GM21381 (cell line): ENCODE data around the gene TMEM74B.

Source experiments
- ATAC-seq: cut with Tn5 transposase; IDR thresholded peaks from one replicate; pipeline ENCODE4 v1.9.1; 2021; ENCODE audit warnings: mild to moderate bottlenecking, moderate library complexity; ENCODE audit not compliant: unreplicated experiment

TMEM74B gene

GRCh38 chr20:1183153-1183552 lies 1.6 kb downstream of the TMEM74B start:
- no peak for ATAC-seq

- no peak for ATAC-seq
Measured at GRCh38 chr20:1182106-1182505, 2.7 kb downstream of the TMEM74B start.

DNA sequence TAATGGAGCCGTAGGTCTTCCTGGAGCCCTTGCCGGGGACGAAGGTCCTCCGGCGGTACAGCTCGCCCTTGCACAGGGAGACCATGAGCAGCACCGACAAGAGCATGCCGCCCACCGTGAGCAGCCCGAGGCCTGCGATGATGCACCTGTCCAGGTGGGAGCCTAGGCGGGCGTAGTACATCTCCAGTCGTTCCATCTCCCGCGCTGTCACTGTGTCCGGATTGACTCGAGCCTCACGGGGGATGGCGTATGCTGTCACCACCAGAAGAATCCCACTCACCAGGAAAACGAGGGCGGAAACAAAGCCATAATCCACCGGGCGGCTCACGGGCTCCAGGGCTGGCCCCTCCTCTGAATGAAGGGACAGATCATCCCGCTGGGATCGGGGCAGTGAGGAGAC lies 3.8 kb downstream of the TMEM74B start:
- no peak for ATAC-seq

- no peak for ATAC-seq
Measured at GRCh38 chr20:1178623-1179022, 6.2 kb downstream of the TMEM74B start.

GRCh38 chr20:1178103-1178502 lies 6.7 kb downstream of the TMEM74B start:
- no peak for ATAC-seq

DNA sequence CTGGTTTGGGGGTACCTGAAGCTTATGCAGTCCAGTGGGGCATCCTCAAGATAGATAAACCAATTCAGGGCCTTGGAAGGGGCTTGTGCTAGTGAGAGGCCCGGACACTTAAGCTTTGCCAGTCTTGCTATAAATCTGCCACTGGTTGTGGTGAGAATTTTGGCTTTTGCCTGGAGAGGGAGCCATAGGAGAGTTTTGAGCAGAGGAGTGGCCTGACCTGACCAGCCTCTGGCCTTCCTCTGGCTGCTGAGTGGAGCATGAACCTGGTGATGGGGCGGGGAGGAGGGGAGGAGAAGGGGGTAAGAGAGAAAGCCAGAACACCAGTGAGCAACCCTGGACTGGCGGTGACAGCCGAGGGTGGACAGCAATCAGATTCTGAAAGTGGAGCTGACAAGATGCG lies 7.1 kb downstream of the TMEM74B start:
- ATAC-seq = no peak

GRCh38 chr20:1174787-1175186 lies 10.0 kb downstream of the TMEM74B start:
- ATAC-seq = no peak

- no peak for ATAC-seq
Measured at GRCh38 chr20:1173698-1174097, 11.1 kb downstream of the TMEM74B start.

GRCh38 chr20:1171461-1172093 lies 13.2 kb downstream of the TMEM74B start:
- no peak for ATAC-seq

GRCh38 chr20:1169224-1169623 lies 15.6 kb downstream of the TMEM74B start:
- ATAC-seq = no peak

- no peak for ATAC-seq
Measured at GRCh38 chr20:1166948-1167720, 17.6 kb downstream of the TMEM74B start.

- ATAC-seq = no peak
Measured at GRCh38 chr20:1165941-1166340, 18.8 kb downstream of the TMEM74B start.

DNA sequence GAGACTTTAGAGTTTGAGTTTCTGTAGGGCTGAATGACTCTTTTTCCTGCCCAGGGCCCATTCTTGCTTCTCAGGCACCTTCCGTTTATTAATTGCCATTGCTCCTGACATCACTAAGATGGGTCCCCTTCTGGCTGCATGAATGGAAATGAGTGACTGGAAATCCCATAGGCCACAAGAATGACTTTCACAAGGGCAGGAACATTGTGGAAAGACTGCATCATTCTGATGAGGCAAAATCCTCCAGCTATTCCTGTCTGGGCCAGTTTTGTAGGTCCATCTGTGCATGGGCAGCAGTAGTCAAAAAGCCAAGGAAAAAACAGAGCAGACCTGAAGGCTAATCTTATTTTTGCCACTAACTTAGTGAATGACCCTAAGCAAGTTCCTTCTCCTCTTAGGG lies 19.3 kb downstream of the TMEM74B start:
- ATAC-seq = no peak

DNA sequence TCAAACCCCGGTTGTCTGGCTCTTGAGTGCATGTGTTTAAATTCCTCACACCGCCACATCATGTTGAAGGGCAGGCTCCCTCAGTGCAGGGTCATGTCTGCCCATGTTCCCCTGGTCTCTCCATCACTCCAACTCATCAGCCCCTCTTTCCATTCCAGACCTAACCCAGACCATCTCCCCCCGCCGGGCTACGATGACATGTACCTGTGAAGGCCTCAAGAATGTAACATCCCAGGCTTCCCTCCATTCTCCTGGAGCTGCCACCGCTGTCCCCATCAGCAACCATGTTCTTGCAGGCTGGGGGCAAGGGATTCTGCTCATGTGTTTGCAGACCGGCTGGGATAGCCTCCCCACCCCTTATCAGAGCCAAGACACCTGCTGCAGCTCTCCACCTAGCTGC lies 19.9 kb downstream of the TMEM74B start:
- ATAC-seq = no peak

GRCh38 chr20:1163653-1164052 lies 21.1 kb downstream of the TMEM74B start:
- no peak for ATAC-seq

DNA sequence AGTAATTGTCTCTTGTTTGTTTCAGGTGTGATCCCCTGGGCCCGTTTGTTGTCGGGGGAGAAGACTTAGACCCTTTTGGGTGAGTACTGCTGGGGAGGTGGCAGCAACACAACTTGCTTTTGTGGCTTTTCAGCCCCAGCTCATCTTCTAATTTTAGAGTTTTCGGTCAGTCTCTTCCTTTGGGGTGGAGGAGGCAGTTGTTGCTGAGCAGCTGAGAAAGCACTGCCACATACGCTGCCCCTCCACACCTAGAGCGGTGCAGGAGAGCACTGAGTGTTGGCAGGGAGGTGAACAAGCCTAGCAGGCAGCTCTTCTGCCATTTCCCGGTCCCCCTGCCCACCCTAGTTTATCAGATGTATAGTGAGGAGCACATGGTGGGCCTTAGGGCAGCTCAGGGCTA lies 21.7 kb downstream of the TMEM74B start:
- no peak for ATAC-seq

GRCh38 chr20:1160991-1161390 lies 23.8 kb downstream of the TMEM74B start:
- ATAC-seq = no peak

DNA sequence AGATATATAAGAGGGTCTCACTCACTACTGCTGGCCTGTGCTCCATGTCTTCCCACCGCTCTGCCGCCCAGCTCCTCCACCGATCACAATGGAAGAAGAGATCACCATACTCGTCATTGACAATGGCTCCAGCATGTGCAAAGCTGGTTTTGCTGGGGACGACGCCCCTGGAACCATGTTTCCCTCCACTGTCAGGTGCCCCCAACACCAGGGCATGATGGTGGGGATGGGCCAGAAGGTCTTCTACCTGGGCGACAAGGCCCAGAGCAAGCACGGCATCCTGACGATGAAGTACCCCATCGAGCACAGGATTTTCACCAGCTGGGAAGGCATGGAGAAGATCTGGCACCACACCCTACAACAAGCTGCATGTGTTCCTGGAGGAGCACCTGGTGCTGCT lies 24.3 kb downstream of the TMEM74B start:
- ATAC-seq = no peak

GRCh38 chr20:1155342-1155741 lies 29.4 kb downstream of the TMEM74B start:
- no peak for ATAC-seq

- ATAC-seq = no peak
Measured at GRCh38 chr20:1154691-1155090, 30.1 kb downstream of the TMEM74B start.

DNA sequence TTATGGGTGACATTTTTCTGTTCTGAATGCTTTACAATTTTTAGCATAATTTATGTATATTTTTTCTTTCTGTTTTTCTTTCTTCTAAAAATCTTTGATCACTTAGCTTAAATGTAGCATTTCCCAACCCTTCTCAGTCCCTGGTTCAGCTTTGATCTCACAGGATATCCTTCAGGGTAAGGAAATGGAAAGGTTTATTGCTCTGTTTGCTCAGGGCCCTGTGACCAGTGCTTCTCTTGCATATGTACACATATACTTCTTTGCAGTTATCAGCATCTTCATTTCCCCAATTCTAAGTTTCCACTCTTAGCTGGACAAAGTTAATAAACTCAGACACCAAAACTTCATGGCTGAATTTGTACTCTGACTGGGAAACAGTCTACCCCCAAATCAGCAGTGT lies 30.6 kb downstream of the TMEM74B start:
- ATAC-seq = no peak

GRCh38 chr20:1150968-1151367 lies 33.8 kb downstream of the TMEM74B start:
- no peak for ATAC-seq

DNA sequence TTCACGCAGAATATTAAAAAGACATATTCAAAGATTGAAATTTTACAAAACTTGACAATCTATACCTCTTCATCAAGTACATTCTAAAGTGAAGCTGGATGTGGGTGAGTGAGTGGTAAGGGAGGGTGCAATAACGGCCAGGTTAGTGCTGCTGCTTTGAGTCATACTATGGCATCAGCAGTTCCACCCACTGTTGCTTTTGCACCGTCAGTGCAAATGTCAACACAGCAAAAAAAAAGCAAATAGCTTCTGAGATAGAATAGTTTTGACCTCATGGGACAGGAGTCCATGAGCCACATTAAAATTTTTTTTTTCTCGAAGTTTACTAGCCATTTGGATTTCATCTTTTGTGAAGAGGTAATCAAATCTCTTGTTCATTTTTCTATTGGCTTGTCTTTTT lies 34.6 kb downstream of the TMEM74B start:
- no peak for ATAC-seq
